ENCODE results near the gene SLC24A4. TPM values are rescaled to one million over a fixed set of nuclear protein-coding genes. Genes with fewer than 3 reads are reported as not detected.

Gene SLC24A4
- total RNA-seq, 1 experiment from 2014 or later: not detected

DNA sequence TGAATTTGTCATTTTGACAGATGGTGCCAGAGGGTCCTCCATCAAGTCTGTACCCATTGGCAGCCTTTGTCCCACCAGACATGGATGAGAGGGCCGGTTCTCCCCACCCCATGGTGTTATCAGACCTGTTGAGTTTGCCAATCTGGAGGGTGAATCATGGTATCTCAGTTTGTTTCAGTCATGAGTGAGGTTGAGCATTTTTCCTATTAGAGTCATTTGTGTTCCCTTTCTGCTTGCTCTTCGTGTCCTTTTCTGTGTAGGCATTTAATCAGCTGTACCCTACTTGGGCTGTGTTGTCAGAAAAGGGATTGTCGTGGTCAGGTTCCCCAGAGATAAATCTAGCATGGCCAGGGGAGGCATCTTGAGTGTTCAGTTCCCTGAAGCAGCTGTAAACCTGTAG lies 30.5 kb downstream of the SLC24A4 start:
- POLR2A ChIA-PET: no interaction called here
- no peak overlapping the region for H3K4me2 ChIP-seq (ENCODE audit: low read length)

More for the DNA sequence above, 30.5 kb downstream of the SLC24A4 start:
- no peak overlapping the region for H3K9ac ChIP-seq (ENCODE audit: low read length)
- no peaks in the 10 kb centered on the region for H3K4me1 ChIP-seq (ENCODE audit: control insufficient read depth in 1 of 2, insufficient read depth in 2 of 2, low read length in 2 of 2)
- no peaks in the 10 kb centered on the region for H3K27me3 ChIP-seq (ENCODE audit: insufficient read depth, low read length)
- ATAC-seq: no peak
- RAD21 ChIA-PET (ENCODE audit: low non-redundant PET in 1 of 2, low total read pairs in 2 of 2, uncharacterized antibody in 2 of 2, unreplicated experiment in 2 of 2): no interaction called here
- CTCF ChIA-PET: no interaction called here
- no peaks in the 10 kb centered on the region for H3K79me2 ChIP-seq (ENCODE audit: insufficient read depth, low read length)
- H3K9me3 ChIP-seq (ENCODE audit: control insufficient read depth in 1 of 2, insufficient read depth in 1 of 2, low read depth in 1 of 2, low read length in 2 of 2): no peaks in the 10 kb centered on the region
- BruUV-seq (replicated peaks): no TSS peak
- H2AFZ ChIP-seq (ENCODE audit: low read depth, low read length, poor library complexity, severe bottlenecking): no peak overlapping the region
- intact Hi-C loops (cut with micrococcal nuclease): loop anchor here (10.0 kb wide), 1 partner anchor 219 kb away; no protein-coding TSS in a partner anchor
- H3K36me3 ChIP-seq (ENCODE audit: control insufficient read depth in 1 of 2, insufficient read depth in 2 of 2, low read length in 2 of 2): no peaks in the 10 kb centered on the region
- no peaks in the 10 kb centered on the region for H4K20me1 ChIP-seq (ENCODE audit: insufficient read depth)
- no peaks in the 10 kb centered on the region for H3K9me2 ChIP-seq (ENCODE audit: insufficient read depth)
- no peak for TF ChIP-seq ELF1 (IDR thresholded peaks at IDR 0.05; ENCODE audit: borderline replicate concordance, low read depth)
- no peak for TF ChIP-seq POLR2A (IDR thresholded peaks at IDR 0.05; ENCODE audit: borderline replicate concordance, extremely low read depth, insufficient read depth, insufficient read length)
- TF ChIP-seq EGR1 (IDR thresholded peaks at IDR 0.05; ENCODE audit: low read depth): no peak
- TF ChIP-seq YY1 (IDR thresholded peaks at IDR 0.05; ENCODE audit: extremely low read depth, insufficient replicate concordance, low read depth, low read length): no peak
- no peak for TF ChIP-seq SP1 (IDR thresholded peaks at IDR 0.05; ENCODE audit: low read depth)
- no peak for TF ChIP-seq CEBPB (IDR thresholded peaks at IDR 0.05; ENCODE audit: low read depth)
- TF ChIP-seq EZH2 (IDR thresholded peaks at IDR 0.05): no peak
- TF ChIP-seq FOSL1 (IDR thresholded peaks at IDR 0.05; ENCODE audit: low read depth): no peak
- no peak for TF ChIP-seq TCF7L2 (IDR thresholded peaks at IDR 0.05; ENCODE audit: borderline replicate concordance, extremely low read depth, insufficient read depth, insufficient read length)
- TF ChIP-seq, protein P1, sequence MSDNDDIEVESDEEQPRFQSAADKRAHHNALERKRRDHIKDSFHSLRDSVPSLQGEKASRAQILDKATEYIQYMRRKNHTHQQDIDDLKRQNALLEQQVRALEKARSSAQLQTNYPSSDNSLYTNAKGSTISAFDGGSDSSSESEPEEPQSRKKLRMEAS (IDR thresholded peaks at IDR 0.05): no peak
- no peak for TF ChIP-seq RAD21 (IDR thresholded peaks at IDR 0.05; ENCODE audit: low read depth)
- no peak for TF ChIP-seq ZNF274 (IDR thresholded peaks at IDR 0.05; ENCODE audit: low read depth, low read length)
- TF ChIP-seq, protein P2, sequence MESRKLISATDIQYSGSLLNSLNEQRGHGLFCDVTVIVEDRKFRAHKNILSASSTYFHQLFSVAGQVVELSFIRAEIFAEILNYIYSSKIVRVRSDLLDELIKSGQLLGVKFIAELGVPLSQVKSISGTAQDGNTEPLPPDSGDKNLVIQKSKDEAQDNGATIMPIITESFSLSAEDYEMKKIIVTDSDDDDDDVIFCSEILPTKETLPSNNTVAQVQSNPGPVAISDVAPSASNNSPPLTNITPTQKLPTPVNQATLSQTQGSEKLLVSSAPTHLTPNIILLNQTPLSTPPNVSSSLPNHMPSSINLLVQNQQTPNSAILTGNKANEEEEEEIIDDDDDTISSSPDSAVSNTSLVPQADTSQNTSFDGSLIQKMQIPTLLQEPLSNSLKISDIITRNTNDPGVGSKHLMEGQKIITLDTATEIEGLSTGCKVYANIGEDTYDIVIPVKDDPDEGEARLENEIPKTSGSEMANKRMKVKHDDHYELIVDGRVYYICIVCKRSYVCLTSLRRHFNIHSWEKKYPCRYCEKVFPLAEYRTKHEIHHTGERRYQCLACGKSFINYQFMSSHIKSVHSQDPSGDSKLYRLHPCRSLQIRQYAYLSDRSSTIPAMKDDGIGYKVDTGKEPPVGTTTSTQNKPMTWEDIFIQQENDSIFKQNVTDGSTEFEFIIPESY (IDR thresholded peaks at IDR 0.05; ENCODE audit: extremely low read depth, insufficient replicate concordance, low read length): no peak
- TF ChIP-seq EZH2phosphoT487 (IDR thresholded peaks at IDR 0.05; ENCODE audit: borderline replicate concordance): no peak
- TF ChIP-seq, protein P3, sequence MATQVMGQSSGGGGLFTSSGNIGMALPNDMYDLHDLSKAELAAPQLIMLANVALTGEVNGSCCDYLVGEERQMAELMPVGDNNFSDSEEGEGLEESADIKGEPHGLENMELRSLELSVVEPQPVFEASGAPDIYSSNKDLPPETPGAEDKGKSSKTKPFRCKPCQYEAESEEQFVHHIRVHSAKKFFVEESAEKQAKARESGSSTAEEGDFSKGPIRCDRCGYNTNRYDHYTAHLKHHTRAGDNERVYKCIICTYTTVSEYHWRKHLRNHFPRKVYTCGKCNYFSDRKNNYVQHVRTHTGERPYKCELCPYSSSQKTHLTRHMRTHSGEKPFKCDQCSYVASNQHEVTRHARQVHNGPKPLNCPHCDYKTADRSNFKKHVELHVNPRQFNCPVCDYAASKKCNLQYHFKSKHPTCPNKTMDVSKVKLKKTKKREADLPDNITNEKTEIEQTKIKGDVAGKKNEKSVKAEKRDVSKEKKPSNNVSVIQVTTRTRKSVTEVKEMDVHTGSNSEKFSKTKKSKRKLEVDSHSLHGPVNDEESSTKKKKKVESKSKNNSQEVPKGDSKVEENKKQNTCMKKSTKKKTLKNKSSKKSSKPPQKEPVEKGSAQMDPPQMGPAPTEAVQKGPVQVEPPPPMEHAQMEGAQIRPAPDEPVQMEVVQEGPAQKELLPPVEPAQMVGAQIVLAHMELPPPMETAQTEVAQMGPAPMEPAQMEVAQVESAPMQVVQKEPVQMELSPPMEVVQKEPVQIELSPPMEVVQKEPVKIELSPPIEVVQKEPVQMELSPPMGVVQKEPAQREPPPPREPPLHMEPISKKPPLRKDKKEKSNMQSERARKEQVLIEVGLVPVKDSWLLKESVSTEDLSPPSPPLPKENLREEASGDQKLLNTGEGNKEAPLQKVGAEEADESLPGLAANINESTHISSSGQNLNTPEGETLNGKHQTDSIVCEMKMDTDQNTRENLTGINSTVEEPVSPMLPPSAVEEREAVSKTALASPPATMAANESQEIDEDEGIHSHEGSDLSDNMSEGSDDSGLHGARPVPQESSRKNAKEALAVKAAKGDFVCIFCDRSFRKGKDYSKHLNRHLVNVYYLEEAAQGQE (IDR thresholded peaks at IDR 0.05; ENCODE audit: low read depth): no peak
- TF ChIP-seq SRF (IDR thresholded peaks at IDR 0.05; ENCODE audit: low read depth): no peak
- H3K27ac ChIP-seq (ENCODE audit: low read depth, low read length): no peak overlapping the region
- DNase-seq (ENCODE audit: low read depth, low spot score): no peak
- no peak overlapping the region for H3K4me3 ChIP-seq (replicated peaks in 1 of 2; ENCODE audit: low read depth in 1 of 2, low read length in 2 of 2)
